Stimulated activated naive B cell treated with anti-CD40 and anti-IgM and Interleukin-4, amounts not matched to agents 10 μg/mL and 1 μg/mL and 100 μg/mL, for 72 hours (primary cell): ENCODE data around the gene DIAPH3.
"Not testable (repeated sequence)": the region's sequence is repeated elsewhere in the genome, so short reads cannot be mapped to it uniquely, and the experiment has no call there.

Experiments used
- ATAC-seq, 2 donors: fragments of 150-1000 bp; cut with Tn5 transposase; replicated peaks; 2 replicates each; pipeline ENCODE4 v1.10.0; 2021; ENCODE audit warnings: moderate library complexity in 1 of 2
- DNase-seq: peaks from one replicate; pipeline ENCODE4 v3.0.0; 2021
- H3K27ac Mint-ChIP-seq: one replicate; pipeline ENCODE4 v1.8.0; 2022; ENCODE audit warnings: mild to moderate bottlenecking, mixed read lengths
- H3K27me3 Mint-ChIP-seq, 2 donors: one replicate each; pipeline ENCODE4 v1.8.0; 2022; ENCODE audit warnings: mixed read lengths in 2 of 2
- H3K36me3 Mint-ChIP-seq, 2 donors: one replicate each; pipeline ENCODE4 v1.8.0; 2022; ENCODE audit warnings: mixed read lengths in 2 of 2, mild to moderate bottlenecking in 1 of 2
- H3K4me1 Mint-ChIP-seq, 2 donors: one replicate each; pipeline ENCODE4 v1.8.0; 2022; ENCODE audit warnings: mixed read lengths in 2 of 2, mild to moderate bottlenecking in 1 of 2
- H3K4me3 Mint-ChIP-seq, 2 donors: one replicate each; pipeline ENCODE4 v1.8.0; 2022; ENCODE audit warnings: mild to moderate bottlenecking in 2 of 2, mixed read lengths in 2 of 2, moderate library complexity in 1 of 2
- H3K9me3 Mint-ChIP-seq, 2 donors: one replicate each; pipeline ENCODE4 v1.8.0; 2022; ENCODE audit warnings: mixed read lengths in 2 of 2, mild to moderate bottlenecking in 1 of 2

DIAPH3 gene

GRCh38 chr13:60044321-60044720, 119.4 kb downstream of the DIAPH3 start:
- no peak overlapping the region for H3K27ac Mint-ChIP-seq
- H3K36me3 Mint-ChIP-seq, result no peaks in the 10 kb centered on the region
- peaks cover 0 to 2% of the 10 kb centered on the region in 2 donors for H3K9me3 Mint-ChIP-seq
- H3K4me3 Mint-ChIP-seq, result no peak overlapping the region
- H3K4me1 Mint-ChIP-seq, result no peaks in the 10 kb centered on the region
- no peak for DNase-seq
- ATAC-seq, result no peak
- no peaks in the 10 kb centered on the region for H3K27me3 Mint-ChIP-seq

GRCh38 chr13:60043262-60043661, 120.5 kb downstream of the DIAPH3 start:
- DNase-seq (no peak), ATAC-seq (no peak)
- no peak overlapping the region for H3K27ac Mint-ChIP-seq
- H3K9me3 Mint-ChIP-seq, result peaks cover 0 to 2% of the 10 kb centered on the region in 2 donors
- no peaks in the 10 kb centered on the region for H3K36me3 Mint-ChIP-seq
- H3K4me3 Mint-ChIP-seq, result no peak overlapping the region
- no peaks in the 10 kb centered on the region for H3K27me3 Mint-ChIP-seq
- no peaks in the 10 kb centered on the region for H3K4me1 Mint-ChIP-seq

GRCh38 chr13:60040668-60041067, 123.1 kb downstream of the DIAPH3 start:
- H3K36me3 Mint-ChIP-seq, H3K4me1 Mint-ChIP-seq, H3K9me3 Mint-ChIP-seq, H3K4me3 Mint-ChIP-seq, H3K27ac Mint-ChIP-seq, ATAC-seq, DNase-seq, H3K27me3 Mint-ChIP-seq: not testable (repeated sequence)

GRCh38 chr13:60035874-60036273, 127.9 kb downstream of the DIAPH3 start:
- no peaks in the 10 kb centered on the region for H3K4me1 Mint-ChIP-seq
- H3K27me3 Mint-ChIP-seq, result no peaks in the 10 kb centered on the region
- no peak overlapping the region for H3K4me3 Mint-ChIP-seq
- no peaks in the 10 kb centered on the region for H3K36me3 Mint-ChIP-seq
- no peaks in the 10 kb centered on the region for H3K9me3 Mint-ChIP-seq
- no peak overlapping the region for H3K27ac Mint-ChIP-seq
- ATAC-seq, result no peak
- no peak for DNase-seq

- Mint-ChIP-seq H3K9me3 (no peaks in the 10 kb centered on the region), H3K4me1 (no peaks in the 10 kb centered on the region), H3K27ac (no peak overlapping the region), H3K4me3 (no peak overlapping the region), H3K36me3 (no peaks in the 10 kb centered on the region), H3K27me3 (no peaks in the 10 kb centered on the region)
- ATAC-seq (no peak), DNase-seq (no peak)
These were observed 130.9 kb downstream of the DIAPH3 start for GRCh38 chr13:60032851-60033250.

GRCh38 chr13:60028021-60028420, 135.7 kb downstream of the DIAPH3 start:
- no peaks in the 10 kb centered on the region for H3K27me3 Mint-ChIP-seq
- H3K4me1 Mint-ChIP-seq, result no peaks in the 10 kb centered on the region
- ATAC-seq (no peak), DNase-seq (no peak)
- H3K27ac Mint-ChIP-seq, result no peak overlapping the region
- H3K36me3 Mint-ChIP-seq, result peaks cover 0 to 3% of the 10 kb centered on the region in 2 donors
- peaks cover 4 to 11% of the 10 kb centered on the region in 2 donors for H3K9me3 Mint-ChIP-seq
- H3K4me3 Mint-ChIP-seq, result no peak overlapping the region

- no peaks in the 10 kb centered on the region for H3K4me1 Mint-ChIP-seq
- peaks cover 0 to 3% of the 10 kb centered on the region in 2 donors for H3K36me3 Mint-ChIP-seq
- H3K27ac Mint-ChIP-seq, result no peak overlapping the region
- no peak for DNase-seq
- no peaks in the 10 kb centered on the region for H3K27me3 Mint-ChIP-seq
- no peak overlapping the region for H3K4me3 Mint-ChIP-seq
- ATAC-seq, result no peak
- H3K9me3 Mint-ChIP-seq, result peaks cover 4 to 11% of the 10 kb centered on the region in 2 donors
These were observed 137.4 kb downstream of the DIAPH3 start for GRCh38 chr13:60026286-60026685.

- Mint-ChIP-seq H3K27ac (no peak overlapping the region), H3K36me3 (peaks cover 0 to 3% of the 10 kb centered on the region in 2 donors), H3K9me3 (peaks cover 8% of the 10 kb centered on the region in 2 donors), H3K4me1 (peaks cover 2 to 9% of the 10 kb centered on the region in 2 donors), H3K27me3 (no peaks in the 10 kb centered on the region), H3K4me3 (no peak overlapping the region)
- ATAC-seq, result no peak
- no peak for DNase-seq
These were observed 143.4 kb downstream of the DIAPH3 start for GRCh38 chr13:60020288-60020687.

- ATAC-seq (no peak), DNase-seq (no peak)
- H3K4me1 Mint-ChIP-seq, result peaks cover 2 to 9% of the 10 kb centered on the region in 2 donors
- no peak overlapping the region for H3K27ac Mint-ChIP-seq
- peaks cover 0 to 3% of the 10 kb centered on the region in 2 donors for H3K36me3 Mint-ChIP-seq
- H3K9me3 Mint-ChIP-seq, result peaks cover 5 to 8% of the 10 kb centered on the region in 2 donors
- H3K27me3 Mint-ChIP-seq, result no peaks in the 10 kb centered on the region
- H3K4me3 Mint-ChIP-seq, result no peak overlapping the region
These were observed 144.4 kb downstream of the DIAPH3 start for GRCh38 chr13:60019119-60019993.

GRCh38 chr13:60018536-60018935, 145.2 kb downstream of the DIAPH3 start:
- Mint-ChIP-seq H3K36me3 (no peaks in the 10 kb centered on the region), H3K9me3 (peaks cover 0 to 5% of the 10 kb centered on the region in 2 donors), H3K4me3 (no peak overlapping the region), H3K27me3 (no peaks in the 10 kb centered on the region), H3K27ac (no peak overlapping the region), H3K4me1 (peaks cover 2 to 9% of the 10 kb centered on the region in 2 donors)
- ATAC-seq, result no peak
- no peak for DNase-seq

- Mint-ChIP-seq H3K36me3 (no peaks in the 10 kb centered on the region), H3K4me3 (no peak overlapping the region), H3K9me3 (peaks cover 0 to 5% of the 10 kb centered on the region in 2 donors), H3K4me1 (peaks cover 2 to 9% of the 10 kb centered on the region in 2 donors), H3K27me3 (no peaks in the 10 kb centered on the region), H3K27ac (no peak overlapping the region)
- DNase-seq (no peak), ATAC-seq (no peak)
These were observed 147.5 kb downstream of the DIAPH3 start for GRCh38 chr13:60016229-60016628.

GRCh38 chr13:60013166-60013565, 150.6 kb downstream of the DIAPH3 start:
- DNase-seq (no peak), ATAC-seq (no peak)
- no peaks in the 10 kb centered on the region for H3K27me3 Mint-ChIP-seq
- H3K9me3 Mint-ChIP-seq, result no peaks in the 10 kb centered on the region
- H3K36me3 Mint-ChIP-seq, result no peaks in the 10 kb centered on the region
- H3K4me3 Mint-ChIP-seq, result no peak overlapping the region
- peaks cover 0 to 2% of the 10 kb centered on the region in 2 donors for H3K4me1 Mint-ChIP-seq
- no peak overlapping the region for H3K27ac Mint-ChIP-seq

GRCh38 chr13:60012488-60012887, 151.2 kb downstream of the DIAPH3 start:
- Mint-ChIP-seq H3K27ac (no peak overlapping the region), H3K36me3 (no peaks in the 10 kb centered on the region), H3K27me3 (no peaks in the 10 kb centered on the region), H3K4me3 (no peak overlapping the region), H3K9me3 (no peaks in the 10 kb centered on the region), H3K4me1 (peaks cover 0 to 2% of the 10 kb centered on the region in 2 donors)
- DNase-seq (no peak), ATAC-seq (no peak)

- Mint-ChIP-seq H3K4me3 (no peak overlapping the region), H3K4me1 (no peaks in the 10 kb centered on the region), H3K27me3 (no peaks in the 10 kb centered on the region), H3K9me3 (no peaks in the 10 kb centered on the region), H3K27ac (peak overlapping the region; percentile 1), H3K36me3 (no peaks in the 10 kb centered on the region)
- DNase-seq (no peak), ATAC-seq (no peak)
These were observed 154.2 kb downstream of the DIAPH3 start for GRCh38 chr13:60009300-60010253.
